A549 treated with ZK216348 at 1 μM for 4 hours (cell line): Measurements from ENCODE around the gene NUP93. TPM values are rescaled to one million over a fixed set of nuclear protein-coding genes. Genes with fewer than 3 reads are reported as not detected.

Experiments used
- total RNA-seq: library from RNA; stranded (reverse); fragments of 200-300 nt; extraction: Qiagen RNA extraction; gene quantifications from 5 replicates; pipeline ENCODE4 v1.2.3, GENCODE V29; 2022; ENCODE audit warnings: low read depth

The NUP93 gene
- 85.7 to 112 TPM (median 105 TPM) in 5 replicates for total RNA-seq

GRCh38 chr16:56729735-56730662, at the start of gene NUP93:
TSS of gene NUP93 (plus strand) at chr16:56730129. CDS start at chr16:56748248, 18,119 bp downstream.

GRCh38 chr16:56681939-56682702, 47.8 kb upstream of the NUP93 start, which contains the start of gene MT1X:
TSS of gene MT1X (plus strand) at chr16:56682470. CDS start at chr16:56682541, 71 bp downstream.

GRCh38 chr16:56864960-56865359, 135.0 kb downstream of the NUP93 start, which contains the start of gene SLC12A3:
TSS of gene SLC12A3 (plus strand) at chr16:56865207. CDS start at chr16:56865236, 29 bp downstream.

Other genes with a start within 250 kb of the NUP93 start
- gene BBS2, start 210.1 kb upstream of the NUP93 start, total RNA-seq, result 17.8 to 26.2 TPM (median 24.4 TPM) in 5 replicates
- gene MT4, start 165.1 kb upstream of the NUP93 start, total RNA-seq, result not detected in 5 replicates
- 0.64 to 0.68 TPM in 2 of 5 replicates, not detected in the others for gene MT3, start 140.6 kb upstream of the NUP93 start, total RNA-seq
- 867 to 1,542 TPM (median 1,146 TPM) in 5 replicates for gene MT2A, start 121.5 kb upstream of the NUP93 start, total RNA-seq
- gene MT1E, start 104.3 kb upstream of the NUP93 start, total RNA-seq, result 0.34 TPM in 1 of 5 replicates, not detected in the others
- gene MT1M, start 97.5 kb upstream of the NUP93 start, total RNA-seq, result not detected in 5 replicates
- gene MT1A, start 91.5 kb upstream of the NUP93 start, total RNA-seq, result 16.3 to 25.0 TPM (median 19.6 TPM) in 5 replicates
- gene MT1B, start 78.2 kb upstream of the NUP93 start, total RNA-seq, result not detected in 5 replicates
- gene MT1F, start 72.2 kb upstream of the NUP93 start, total RNA-seq, result 10.7 to 22.0 TPM (median 14.6 TPM) in 5 replicates
- not detected in 5 replicates for gene MT1G, start 62.1 kb upstream of the NUP93 start, total RNA-seq
- not detected in 5 replicates for gene MT1H, start 60.3 kb upstream of the NUP93 start, total RNA-seq
- gene MT1X, start 47.7 kb upstream of the NUP93 start, total RNA-seq, result 269 to 464 TPM (median 369 TPM) in 5 replicates
- gene SLC12A3, start 135.1 kb downstream of the NUP93 start, total RNA-seq, result not detected in 5 replicates
- 88.5 to 97.8 TPM (median 96.4 TPM) in 5 replicates for gene HERPUD1, start 202.0 kb downstream of the NUP93 start, total RNA-seq
- gene CETP, start 231.8 kb downstream of the NUP93 start, total RNA-seq, result not detected in 5 replicates